ENCODE measurements around the gene SYT5. TPM values are rescaled to one million over a fixed set of nuclear protein-coding genes. Genes with fewer than 3 reads are reported as not detected.

SYT5 gene
- total RNA-seq, 1 experiment from 2014 or later = 2.3 TPM

GRCh38 chr19:55171440-55171839, 8.6 kb downstream of the SYT5 start:
- no peak overlapping the region for H3K4me2 ChIP-seq (ENCODE audit: low read length)
- intact Hi-C loops (cut with micrococcal nuclease) = no loop called here
- H3K79me2 ChIP-seq (ENCODE audit: insufficient read depth, low read length) = no peaks in the 10 kb centered on the region
- no peak for ATAC-seq
- BruUV-seq (replicated peaks) = no TSS peak
- H3K27me3 ChIP-seq (ENCODE audit: insufficient read depth, low read length) = no peaks in the 10 kb centered on the region
- TF ChIP-seq, protein P1, sequence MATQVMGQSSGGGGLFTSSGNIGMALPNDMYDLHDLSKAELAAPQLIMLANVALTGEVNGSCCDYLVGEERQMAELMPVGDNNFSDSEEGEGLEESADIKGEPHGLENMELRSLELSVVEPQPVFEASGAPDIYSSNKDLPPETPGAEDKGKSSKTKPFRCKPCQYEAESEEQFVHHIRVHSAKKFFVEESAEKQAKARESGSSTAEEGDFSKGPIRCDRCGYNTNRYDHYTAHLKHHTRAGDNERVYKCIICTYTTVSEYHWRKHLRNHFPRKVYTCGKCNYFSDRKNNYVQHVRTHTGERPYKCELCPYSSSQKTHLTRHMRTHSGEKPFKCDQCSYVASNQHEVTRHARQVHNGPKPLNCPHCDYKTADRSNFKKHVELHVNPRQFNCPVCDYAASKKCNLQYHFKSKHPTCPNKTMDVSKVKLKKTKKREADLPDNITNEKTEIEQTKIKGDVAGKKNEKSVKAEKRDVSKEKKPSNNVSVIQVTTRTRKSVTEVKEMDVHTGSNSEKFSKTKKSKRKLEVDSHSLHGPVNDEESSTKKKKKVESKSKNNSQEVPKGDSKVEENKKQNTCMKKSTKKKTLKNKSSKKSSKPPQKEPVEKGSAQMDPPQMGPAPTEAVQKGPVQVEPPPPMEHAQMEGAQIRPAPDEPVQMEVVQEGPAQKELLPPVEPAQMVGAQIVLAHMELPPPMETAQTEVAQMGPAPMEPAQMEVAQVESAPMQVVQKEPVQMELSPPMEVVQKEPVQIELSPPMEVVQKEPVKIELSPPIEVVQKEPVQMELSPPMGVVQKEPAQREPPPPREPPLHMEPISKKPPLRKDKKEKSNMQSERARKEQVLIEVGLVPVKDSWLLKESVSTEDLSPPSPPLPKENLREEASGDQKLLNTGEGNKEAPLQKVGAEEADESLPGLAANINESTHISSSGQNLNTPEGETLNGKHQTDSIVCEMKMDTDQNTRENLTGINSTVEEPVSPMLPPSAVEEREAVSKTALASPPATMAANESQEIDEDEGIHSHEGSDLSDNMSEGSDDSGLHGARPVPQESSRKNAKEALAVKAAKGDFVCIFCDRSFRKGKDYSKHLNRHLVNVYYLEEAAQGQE (IDR thresholded peaks at IDR 0.05; ENCODE audit: low read depth) = no peak
- TF ChIP-seq SRF (IDR thresholded peaks at IDR 0.05; ENCODE audit: low read depth) (no peak), POLR2A (IDR thresholded peaks at IDR 0.05; ENCODE audit: borderline replicate concordance, extremely low read depth, insufficient read depth, insufficient read length) (no peak), TCF7L2 (IDR thresholded peaks at IDR 0.05; ENCODE audit: borderline replicate concordance, extremely low read depth, insufficient read depth, insufficient read length) (no peak), EGR1 (IDR thresholded peaks at IDR 0.05; ENCODE audit: low read depth) (no peak), CBX3 (IDR thresholded peaks at IDR 0.05; ENCODE audit: low read depth) (no peak), SP1 (IDR thresholded peaks at IDR 0.05; ENCODE audit: low read depth) (no peak), ZBTB33 (IDR thresholded peaks at IDR 0.05; ENCODE audit: extremely low read depth, insufficient replicate concordance, low read length) (no peak), POLR2AphosphoS5 (IDR thresholded peaks at IDR 0.05; ENCODE audit: low read depth, low read length) (no peak), JUND (IDR thresholded peaks at IDR 0.05) (no peak), EZH2 (IDR thresholded peaks at IDR 0.05) (no peak), ZNF274 (IDR thresholded peaks at IDR 0.05; ENCODE audit: low read depth, low read length) (no peak), SIN3A (IDR thresholded peaks at IDR 0.05; ENCODE audit: low read depth) (no peak)
- H3K9ac ChIP-seq (ENCODE audit: low read length) = no peak overlapping the region
- no peaks in the 10 kb centered on the region for H3K9me2 ChIP-seq (ENCODE audit: insufficient read depth)
- no peak overlapping the region for H2AFZ ChIP-seq (ENCODE audit: low read depth, low read length, poor library complexity, severe bottlenecking)
- DNase-seq (ENCODE audit: low read depth, low spot score) = no peak
- no peaks in the 10 kb centered on the region for H4K20me1 ChIP-seq (ENCODE audit: insufficient read depth)
- CTCF ChIA-PET = no interaction called here
- H3K4me3 ChIP-seq (replicated peaks in 1 of 2; ENCODE audit: low read depth in 1 of 2, low read length in 2 of 2) = no peak overlapping the region
- peaks cover 12 to 45% of the 10 kb centered on the region in 2 experiments; a peak in 3 of 4 replicates for H3K4me1 ChIP-seq (ENCODE audit: control insufficient read depth in 1 of 2, insufficient read depth in 2 of 2, low read length in 2 of 2)
- H3K27ac ChIP-seq (ENCODE audit: low read depth, low read length) = no peak overlapping the region
- peaks cover 0 to 5% of the 10 kb centered on the region in 2 experiments; a peak in 1 of 4 replicates for H3K9me3 ChIP-seq (ENCODE audit: control insufficient read depth in 1 of 2, insufficient read depth in 1 of 2, low read depth in 1 of 2, low read length in 2 of 2)
- RAD21 ChIA-PET (ENCODE audit: low non-redundant PET in 1 of 2, low total read pairs in 2 of 2, uncharacterized antibody in 2 of 2, unreplicated experiment in 2 of 2) = interaction anchor here in 1 of 2 experiments (1.0 kb wide), 1 partner anchor 15 kb away, joined by 4 read pairs; no protein-coding TSS in a partner anchor
- no peaks in the 10 kb centered on the region for H3K36me3 ChIP-seq (ENCODE audit: control insufficient read depth in 1 of 2, insufficient read depth in 2 of 2, low read length in 2 of 2)
- POLR2A ChIA-PET = no interaction called here
